IMR-90 (cell line): ENCODE results near the gene C3.

ENCODE experiments used
- CEBPB ChIP-seq: IDR thresholded peaks from 2 replicates; pipeline ENCODE4 v1.6.1; 2012; ENCODE audit warnings: low read depth, low read length, improper control_type of control experiment
- FOS ChIP-seq: fragments of 150-350 bp; IDR thresholded peaks from 2 replicates; pipeline ENCODE4 v1.6.1; 2016; ENCODE audit warnings: low read depth, low read length
- MAFK ChIP-seq: IDR thresholded peaks from 2 replicates; pipeline ENCODE4 v1.6.1; 2012; ENCODE audit warnings: low read depth, low read length, improper control_type of control experiment
- MXI1 ChIP-seq: IDR thresholded peaks from 2 replicates; pipeline ENCODE4 v1.6.1; 2012; ENCODE audit warnings: low read depth, mild to moderate bottlenecking, low read length, moderate library complexity, borderline replicate concordance
- NFE2L2 ChIP-seq: fragments of 150-350 bp; IDR thresholded peaks from 2 replicates; pipeline ENCODE4 v1.6.1; 2016; ENCODE audit warnings: low read depth, mild to moderate bottlenecking, low read length
- POLR2A ChIP-seq: IDR thresholded peaks from 2 replicates; pipeline ENCODE4 v1.6.1; 2012; ENCODE audit warnings: mild to moderate bottlenecking, low read depth, low read length
- RAD21 ChIP-seq: IDR thresholded peaks from 2 replicates; pipeline ENCODE4 v1.6.1; 2012; ENCODE audit warnings: low read length, improper control_type of control experiment
- SMC3 ChIP-seq: fragments of 150-350 bp; IDR thresholded peaks from 2 replicates; pipeline ENCODE4 v1.6.1; 2016; ENCODE audit warnings: low read depth, mild to moderate bottlenecking, antibody characterized with exemption, low read length, moderate library complexity
- USF2 ChIP-seq: fragments of 150-350 bp; IDR thresholded peaks from 2 replicates; pipeline ENCODE4 v1.6.1; 2017; ENCODE audit warnings: mild to moderate bottlenecking, antibody characterized with exemption, low read length, low read depth
- TF ChIP-seq, protein P1 (sequence below): conservative IDR thresholded peaks from 2 replicates; pipeline ENCODE4 v1.5.1; 2012; ENCODE audit warnings: mild to moderate bottlenecking, low read depth, low read length, improper control_type of control experiment
- TF ChIP-seq, protein P2 (sequence below): fragments of 150-350 bp; IDR thresholded peaks from 2 replicates; pipeline ENCODE4 v1.6.1; 2016; ENCODE audit warnings: low read depth, mild to moderate bottlenecking, low read length, moderate library complexity, borderline replicate concordance

DNA sequence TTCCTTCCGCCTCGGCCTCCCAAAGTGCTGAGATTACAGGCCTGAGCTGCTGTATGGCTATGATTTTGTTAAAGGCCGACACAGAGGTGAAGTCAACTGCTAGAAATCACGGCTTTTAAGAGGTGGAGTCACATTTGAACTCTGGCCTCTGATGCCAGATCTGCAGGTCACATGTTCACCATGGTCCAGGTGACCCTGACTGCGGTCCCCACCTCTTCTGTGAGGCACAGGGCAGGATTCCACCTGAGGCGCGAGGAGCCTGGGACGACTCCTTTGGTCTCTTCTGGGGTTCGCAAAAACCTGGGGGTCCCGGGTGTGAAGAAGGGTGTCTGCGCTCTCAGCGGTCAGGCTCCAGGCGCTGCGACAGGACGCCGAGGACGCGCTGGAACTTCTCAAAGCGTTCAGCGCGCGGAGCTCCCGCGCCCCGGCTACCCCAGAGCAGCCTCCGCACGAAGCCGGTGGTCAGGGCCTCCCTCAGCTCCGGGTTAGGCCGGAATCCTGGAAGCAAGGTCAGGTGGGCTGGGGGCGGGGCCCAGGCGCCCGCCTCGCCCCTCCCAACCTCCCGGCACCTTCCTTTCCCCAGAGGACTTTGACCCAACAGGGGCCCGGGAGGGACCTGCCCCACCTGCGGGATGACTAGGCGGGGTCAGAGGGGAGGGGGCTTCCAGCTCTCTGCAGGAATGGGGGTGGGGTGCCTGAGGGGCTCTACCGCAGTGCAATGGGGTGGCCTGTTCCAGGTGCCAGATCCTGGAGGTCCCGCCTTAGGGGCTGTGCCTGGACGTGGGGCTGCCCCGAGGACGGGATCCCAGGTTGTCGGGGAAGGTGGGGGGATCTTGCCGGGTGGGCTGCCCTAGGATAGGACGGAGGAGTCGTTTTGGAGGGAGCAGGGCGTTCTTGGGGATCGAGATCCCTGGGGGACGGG lies 32.1 kb upstream of the C3 start:
- TF ChIP-seq, protein P1, sequence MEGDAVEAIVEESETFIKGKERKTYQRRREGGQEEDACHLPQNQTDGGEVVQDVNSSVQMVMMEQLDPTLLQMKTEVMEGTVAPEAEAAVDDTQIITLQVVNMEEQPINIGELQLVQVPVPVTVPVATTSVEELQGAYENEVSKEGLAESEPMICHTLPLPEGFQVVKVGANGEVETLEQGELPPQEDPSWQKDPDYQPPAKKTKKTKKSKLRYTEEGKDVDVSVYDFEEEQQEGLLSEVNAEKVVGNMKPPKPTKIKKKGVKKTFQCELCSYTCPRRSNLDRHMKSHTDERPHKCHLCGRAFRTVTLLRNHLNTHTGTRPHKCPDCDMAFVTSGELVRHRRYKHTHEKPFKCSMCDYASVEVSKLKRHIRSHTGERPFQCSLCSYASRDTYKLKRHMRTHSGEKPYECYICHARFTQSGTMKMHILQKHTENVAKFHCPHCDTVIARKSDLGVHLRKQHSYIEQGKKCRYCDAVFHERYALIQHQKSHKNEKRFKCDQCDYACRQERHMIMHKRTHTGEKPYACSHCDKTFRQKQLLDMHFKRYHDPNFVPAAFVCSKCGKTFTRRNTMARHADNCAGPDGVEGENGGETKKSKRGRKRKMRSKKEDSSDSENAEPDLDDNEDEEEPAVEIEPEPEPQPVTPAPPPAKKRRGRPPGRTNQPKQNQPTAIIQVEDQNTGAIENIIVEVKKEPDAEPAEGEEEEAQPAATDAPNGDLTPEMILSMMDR, result no peak
- TF ChIP-seq MAFK (no peak), FOS (no peak), NFE2L2 (no peak), POLR2A (no peak), SMC3 (no peak), MXI1 (no peak), RAD21 (no peak), USF2 (no peak), CEBPB (no peak)
- TF ChIP-seq, protein P2, sequence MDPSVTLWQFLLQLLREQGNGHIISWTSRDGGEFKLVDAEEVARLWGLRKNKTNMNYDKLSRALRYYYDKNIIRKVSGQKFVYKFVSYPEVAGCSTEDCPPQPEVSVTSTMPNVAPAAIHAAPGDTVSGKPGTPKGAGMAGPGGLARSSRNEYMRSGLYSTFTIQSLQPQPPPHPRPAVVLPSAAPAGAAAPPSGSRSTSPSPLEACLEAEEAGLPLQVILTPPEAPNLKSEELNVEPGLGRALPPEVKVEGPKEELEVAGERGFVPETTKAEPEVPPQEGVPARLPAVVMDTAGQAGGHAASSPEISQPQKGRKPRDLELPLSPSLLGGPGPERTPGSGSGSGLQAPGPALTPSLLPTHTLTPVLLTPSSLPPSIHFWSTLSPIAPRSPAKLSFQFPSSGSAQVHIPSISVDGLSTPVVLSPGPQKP, result no peak
